ENCODE data around the gene OXER1. TPM values are rescaled to one million over a fixed set of nuclear protein-coding genes. Genes with fewer than 3 reads are reported as not detected.

OXER1 gene
- total and polyA plus RNA-seq, 7 donors = 0.33 to 3.0 (median 1.3) TPM; not detected in 1

GRCh38 chr2:42792583-42793333 is 28.8 kb upstream of the OXER1 start, which contains the start of gene HAAO:
Gene HAAO (minus strand): TSS chr2:42792583. CDS start chr2:42792536, 47 bp downstream.
- H3K36me3 ChIP-seq = no peaks in the 10 kb centered on the region
- TF ChIP-seq POLR2AphosphoS5 (IDR thresholded peaks at IDR 0.05) = peak in 1 of 4 donors; percentile 23
- no peak for TF ChIP-seq EP300 (IDR thresholded peaks at IDR 0.05)
- no peaks in the 10 kb centered on the region for H3K27me3 ChIP-seq
- peaks cover 0 to 26% (median 17%) of the 10 kb centered on the region in 4 donors for H3K4me1 ChIP-seq
- peak; percentile 59 for DNase-seq
- H3K4me3 ChIP-seq = peak within 1 kb of the TSS; percentile 45 to 66 (median 58)
- 1% methylated on average over 75 of the region's 75 CpGs for WGBS, 2 donors
- no peaks in the 10 kb centered on the region for H3K9me3 ChIP-seq
- peak within 1 kb of the TSS; percentile 71 to 88 (median 80) for H3K27ac ChIP-seq
- intact Hi-C loops (cut with DNase I) = loop anchor here (10.0 kb wide), 2 partner anchors 228 to 298 kb away; partner anchors contain the start of genes KCNG3 and MTA3

GRCh38 chr2:42792087-42792582 is 28.2 kb upstream of the OXER1 start:
- Histone ChIP-seq H3K27me3 (no peaks in the 10 kb centered on the region), H3K4me1 (peaks cover 0 to 26% (median 17%) of the 10 kb centered on the region in 4 donors)
- WGBS, 2 donors = 2 to 5% methylated on average over 18 of the region's 18 CpGs

GRCh38 chr2:42791606-42792005 is 27.7 kb upstream of the OXER1 start:
- peaks cover 0 to 26% (median 17%) of the 10 kb centered on the region in 4 donors for H3K4me1 ChIP-seq
- no peaks in the 10 kb centered on the region for H3K9me3 ChIP-seq
- WGBS, 2 donors = 67 to 71% methylated on average over 4 of the region's 4 CpGs
- H3K4me3 ChIP-seq = peak overlapping the region in 2 of 4 donors; percentile 62 to 66
- DNase-seq = peak; percentile 58
- no peaks in the 10 kb centered on the region for H3K36me3 ChIP-seq
- intact Hi-C loops (cut with DNase I) = loop anchor here (10.0 kb wide), 2 partner anchors 227 to 297 kb away; partner anchors contain the start of genes KCNG3 and MTA3
- TF ChIP-seq POLR2AphosphoS5 (IDR thresholded peaks at IDR 0.05) (no peak), EP300 (IDR thresholded peaks at IDR 0.05) (no peak), CTCF (IDR thresholded peaks at IDR 0.05) (no peak), POLR2A (IDR thresholded peaks at IDR 0.05) (no peak)
- H3K27ac ChIP-seq = peak overlapping the region; percentile 71 to 88 (median 80)
- H3K27me3 ChIP-seq = no peaks in the 10 kb centered on the region

More at GRCh38 chr2:42792087-42792582, 28.2 kb upstream of the OXER1 start:
- peak overlapping the region; percentile 71 to 88 (median 80) for H3K27ac ChIP-seq
- H3K36me3 ChIP-seq = no peaks in the 10 kb centered on the region
- peak overlapping the region; percentile 45 to 66 (median 58) for H3K4me3 ChIP-seq
- no peak for TF ChIP-seq POLR2A (IDR thresholded peaks at IDR 0.05)
- TF ChIP-seq CTCF (IDR thresholded peaks at IDR 0.05) = no peak
- DNase-seq = peak; percentile 74
- intact Hi-C loops (cut with DNase I) = loop anchor here (10.0 kb wide), 2 partner anchors 227 to 297 kb away; partner anchors contain the start of genes KCNG3 and MTA3
- H3K9me3 ChIP-seq = no peaks in the 10 kb centered on the region

- no peak for TF ChIP-seq POLR2AphosphoS5 (IDR thresholded peaks at IDR 0.05)
- TF ChIP-seq POLR2A (IDR thresholded peaks at IDR 0.05) = no peak
- no peak for TF ChIP-seq CTCF (IDR thresholded peaks at IDR 0.05)
- TF ChIP-seq EP300 (IDR thresholded peaks at IDR 0.05) = no peak
- DNase-seq = no peak
- Histone ChIP-seq H3K9me3 (no peaks in the 10 kb centered on the region), H3K36me3 (no peaks in the 10 kb centered on the region), H3K4me1 (peaks cover 0 to 26% (median 17%) of the 10 kb centered on the region in 4 donors), H3K4me3 (no peak overlapping the region), H3K27me3 (no peaks in the 10 kb centered on the region), H3K27ac (no peak overlapping the region)
- WGBS, 2 donors = 96 to 98% methylated on average over 2 of the region's 2 CpGs
- intact Hi-C loops (cut with DNase I) = loop anchor here (10.0 kb wide), 2 partner anchors 225 to 295 kb away; partner anchors contain the start of genes KCNG3 and MTA3
Measured at GRCh38 chr2:42789751-42790150, 25.8 kb upstream of the OXER1 start.

GRCh38 chr2:42788882-42789281 is 24.9 kb upstream of the OXER1 start:
- Histone ChIP-seq H3K9me3 (no peaks in the 10 kb centered on the region), H3K4me3 (no peak overlapping the region), H3K4me1 (peaks cover 0 to 26% (median 17%) of the 10 kb centered on the region in 4 donors), H3K36me3 (no peaks in the 10 kb centered on the region), H3K27ac (no peak overlapping the region), H3K27me3 (no peaks in the 10 kb centered on the region)
- intact Hi-C loops (cut with DNase I) = no loop called here
- DNase-seq = no peak
- 68 to 70% methylated on average over 4 of the region's 4 CpGs for WGBS, 2 donors
- TF ChIP-seq EP300 (IDR thresholded peaks at IDR 0.05) (no peak), POLR2AphosphoS5 (IDR thresholded peaks at IDR 0.05) (no peak), CTCF (IDR thresholded peaks at IDR 0.05) (no peak), POLR2A (IDR thresholded peaks at IDR 0.05) (no peak)
